Stimulated activated memory B cell treated with anti-CD40 and anti-IgM and Interleukin-4, amounts not matched to agents 10 μg/mL and 1 μg/mL and 100 μg/mL, for 72 hours (primary cell): ENCODE data around the gene PTPRM.

Source experiments
- ATAC-seq: fragments of 150-1000 bp; cut with Tn5 transposase; 2 replicates; pipeline ENCODE4 v1.10.0; 2021
- H3K27ac Mint-ChIP-seq: one replicate; pipeline ENCODE4 v1.8.0; 2022; ENCODE audit warnings: mild to moderate bottlenecking, mixed read lengths
- H3K27me3 Mint-ChIP-seq: one replicate; pipeline ENCODE4 v1.8.0; 2022; ENCODE audit warnings: mixed read lengths
- H3K36me3 Mint-ChIP-seq: one replicate; pipeline ENCODE4 v1.8.0; 2022; ENCODE audit warnings: mixed read lengths
- H3K4me1 Mint-ChIP-seq: one replicate; pipeline ENCODE4 v1.8.0; 2022; ENCODE audit warnings: mixed read lengths
- H3K4me3 Mint-ChIP-seq: one replicate; pipeline ENCODE4 v1.8.0; 2022; ENCODE audit warnings: mild to moderate bottlenecking, moderate library complexity, mixed read lengths
- H3K9me3 Mint-ChIP-seq: one replicate; pipeline ENCODE4 v1.8.0; 2022; ENCODE audit warnings: mixed read lengths

The PTPRM gene

DNA sequence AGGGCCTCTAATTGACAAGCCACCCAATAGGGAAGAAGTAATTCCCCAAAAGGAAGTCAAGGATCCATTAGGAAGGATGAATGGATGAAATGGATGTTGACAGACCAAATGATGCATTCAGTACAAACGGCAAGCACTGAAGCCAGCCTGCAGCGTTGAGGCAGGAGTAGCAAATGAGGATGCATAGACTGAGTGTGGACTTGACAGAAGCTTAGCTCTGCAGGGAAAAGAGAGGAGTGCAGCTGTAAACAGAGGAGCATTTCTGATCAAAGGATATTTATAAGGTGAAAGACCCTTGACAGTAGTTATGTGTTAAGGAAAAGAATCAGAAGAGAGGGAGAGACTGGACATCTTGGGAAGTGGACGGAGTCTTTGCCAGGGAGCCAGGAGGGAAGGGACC is 788.9 kb downstream of the PTPRM start:
- Mint-ChIP-seq H3K4me3 (no peak overlapping the region), H3K4me1 (no peaks in the 10 kb centered on the region), H3K36me3 (no peaks in the 10 kb centered on the region), H3K27ac (no peak overlapping the region), H3K27me3 (peaks cover 16% of the 10 kb centered on the region), H3K9me3 (no peaks in the 10 kb centered on the region)
- ATAC-seq, result no peak

GRCh38 chr18:8357320-8357719 is 790.2 kb downstream of the PTPRM start:
- no peak for ATAC-seq
- no peak overlapping the region for H3K27ac Mint-ChIP-seq
- no peaks in the 10 kb centered on the region for H3K9me3 Mint-ChIP-seq
- no peak overlapping the region for H3K4me3 Mint-ChIP-seq
- H3K27me3 Mint-ChIP-seq, result peaks cover 20% of the 10 kb centered on the region
- no peaks in the 10 kb centered on the region for H3K36me3 Mint-ChIP-seq
- no peaks in the 10 kb centered on the region for H3K4me1 Mint-ChIP-seq

DNA sequence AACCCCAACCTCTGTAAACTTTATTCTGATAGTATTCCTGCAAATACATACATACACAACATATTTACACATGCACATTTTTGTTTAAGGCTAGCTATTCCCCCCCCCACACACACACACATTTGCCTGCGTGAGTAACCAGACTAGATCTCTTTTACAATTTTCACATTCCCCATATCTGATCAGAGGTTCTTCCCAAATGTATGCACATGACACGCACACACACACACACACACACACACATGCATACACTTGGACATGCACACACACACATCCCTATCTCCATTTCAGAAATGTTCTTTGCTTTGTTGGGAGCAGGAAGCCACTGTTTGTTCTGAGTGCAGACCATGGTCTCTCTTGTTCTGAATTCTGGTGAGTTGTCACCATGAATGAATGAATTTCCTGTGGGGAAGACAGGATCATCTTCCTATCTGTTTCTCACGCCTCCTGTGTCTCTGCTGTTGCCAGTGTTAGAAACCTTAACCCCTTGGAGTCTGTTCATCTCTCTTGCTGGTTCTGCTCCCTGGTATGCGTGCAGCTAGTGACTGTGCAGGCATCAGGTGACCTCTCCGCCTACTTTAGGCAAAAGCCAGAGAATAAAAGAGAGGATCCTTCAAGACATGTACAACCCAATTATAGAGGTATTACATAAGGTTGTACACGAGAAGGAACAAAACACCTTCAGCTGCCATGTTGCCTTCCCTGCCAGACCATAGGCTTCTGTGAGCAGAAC is 791.1 kb downstream of the PTPRM start:
- H3K9me3 Mint-ChIP-seq, result no peaks in the 10 kb centered on the region
- no peak overlapping the region for H3K4me3 Mint-ChIP-seq
- no peaks in the 10 kb centered on the region for H3K36me3 Mint-ChIP-seq
- ATAC-seq, result no peak
- H3K27ac Mint-ChIP-seq, result no peak overlapping the region
- no peaks in the 10 kb centered on the region for H3K4me1 Mint-ChIP-seq
- peaks cover 22% of the 10 kb centered on the region for H3K27me3 Mint-ChIP-seq

DNA sequence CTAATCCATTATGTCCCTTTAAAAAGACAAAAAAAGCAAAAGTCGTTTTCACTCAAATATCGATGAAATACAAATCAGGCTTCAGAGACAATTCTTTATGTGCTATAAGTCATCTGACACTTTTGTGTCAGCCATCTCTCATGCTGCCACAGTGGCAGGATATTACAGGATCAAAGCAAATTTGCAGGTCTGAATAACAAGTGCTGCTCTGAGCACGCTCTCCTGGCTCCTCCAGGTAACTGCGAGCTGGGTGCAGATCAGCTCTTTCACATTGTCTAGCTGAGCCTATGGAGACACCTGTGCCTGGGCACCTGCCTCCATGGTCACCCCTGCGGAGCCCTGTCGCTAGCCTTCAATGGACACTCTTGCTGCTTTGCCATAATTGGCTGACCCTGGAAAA is 792.0 kb downstream of the PTPRM start:
- ATAC-seq, result no peak
- H3K9me3 Mint-ChIP-seq, result no peaks in the 10 kb centered on the region
- H3K27ac Mint-ChIP-seq, result no peak overlapping the region
- peaks cover 20% of the 10 kb centered on the region for H3K27me3 Mint-ChIP-seq
- no peak overlapping the region for H3K4me3 Mint-ChIP-seq
- no peaks in the 10 kb centered on the region for H3K4me1 Mint-ChIP-seq
- no peaks in the 10 kb centered on the region for H3K36me3 Mint-ChIP-seq

GRCh38 chr18:8359481-8359880 is 792.4 kb downstream of the PTPRM start:
- ATAC-seq, result peak; percentile 17
- Mint-ChIP-seq H3K4me1 (no peaks in the 10 kb centered on the region), H3K36me3 (no peaks in the 10 kb centered on the region), H3K27me3 (peaks cover 19% of the 10 kb centered on the region), H3K4me3 (no peak overlapping the region), H3K9me3 (no peaks in the 10 kb centered on the region), H3K27ac (no peak overlapping the region)

- peaks cover 37% of the 10 kb centered on the region for H3K27me3 Mint-ChIP-seq
- ATAC-seq, result no peak
- no peak overlapping the region for H3K4me3 Mint-ChIP-seq
- H3K27ac Mint-ChIP-seq, result no peak overlapping the region
- H3K4me1 Mint-ChIP-seq, result peaks cover under 1% of the 10 kb centered on the region
- H3K36me3 Mint-ChIP-seq, result no peaks in the 10 kb centered on the region
- no peaks in the 10 kb centered on the region for H3K9me3 Mint-ChIP-seq
These were observed 794.9 kb downstream of the PTPRM start for GRCh38 chr18:8361941-8362471.

DNA sequence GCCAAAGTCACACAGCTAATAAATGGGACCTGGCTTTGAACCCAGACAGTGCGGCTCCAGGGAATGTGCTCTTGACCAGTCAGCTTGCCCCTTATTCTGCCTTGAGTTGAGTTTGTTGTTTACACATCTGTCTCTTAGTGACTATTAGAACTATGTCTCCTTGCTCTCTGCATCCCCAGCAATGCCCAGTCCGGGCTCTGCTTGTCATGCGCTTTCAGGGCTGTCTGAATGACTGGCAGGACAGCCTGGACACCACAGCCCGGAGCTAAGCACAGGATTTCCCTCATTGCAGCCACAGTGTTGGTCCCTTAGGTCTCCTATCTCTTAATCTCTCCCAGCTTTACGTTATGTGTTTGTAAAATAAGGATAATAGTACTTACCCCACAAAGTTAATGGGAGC is 795.7 kb downstream of the PTPRM start:
- Mint-ChIP-seq H3K36me3 (no peaks in the 10 kb centered on the region), H3K4me1 (peaks cover 4% of the 10 kb centered on the region), H3K9me3 (no peaks in the 10 kb centered on the region), H3K27ac (no peak overlapping the region), H3K4me3 (no peak overlapping the region), H3K27me3 (peaks cover 45% of the 10 kb centered on the region)
- no peak for ATAC-seq

DNA sequence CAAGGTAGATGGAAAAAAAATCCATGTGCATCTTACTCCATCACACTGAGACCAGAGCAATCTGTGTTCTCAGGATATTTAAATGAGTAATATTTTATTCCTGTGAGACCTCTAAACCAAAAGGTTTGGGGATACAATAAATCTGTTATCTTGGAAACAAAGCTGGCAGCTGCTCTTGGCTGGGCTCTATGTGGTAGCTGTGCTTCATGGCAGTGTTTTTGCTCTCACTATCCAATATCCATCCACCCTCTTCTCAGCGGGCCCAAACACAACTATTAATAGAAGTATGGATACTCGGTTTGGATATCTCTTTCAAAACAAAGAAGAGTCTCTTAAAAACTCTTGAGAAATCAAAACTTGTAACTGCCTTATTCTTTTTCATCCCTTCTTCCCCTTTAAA is 797.3 kb downstream of the PTPRM start:
- Mint-ChIP-seq H3K27ac (no peak overlapping the region), H3K36me3 (no peaks in the 10 kb centered on the region), H3K9me3 (no peaks in the 10 kb centered on the region), H3K4me3 (no peak overlapping the region), H3K27me3 (peaks cover 60% of the 10 kb centered on the region), H3K4me1 (peaks cover 4% of the 10 kb centered on the region)
- ATAC-seq, result no peak

DNA sequence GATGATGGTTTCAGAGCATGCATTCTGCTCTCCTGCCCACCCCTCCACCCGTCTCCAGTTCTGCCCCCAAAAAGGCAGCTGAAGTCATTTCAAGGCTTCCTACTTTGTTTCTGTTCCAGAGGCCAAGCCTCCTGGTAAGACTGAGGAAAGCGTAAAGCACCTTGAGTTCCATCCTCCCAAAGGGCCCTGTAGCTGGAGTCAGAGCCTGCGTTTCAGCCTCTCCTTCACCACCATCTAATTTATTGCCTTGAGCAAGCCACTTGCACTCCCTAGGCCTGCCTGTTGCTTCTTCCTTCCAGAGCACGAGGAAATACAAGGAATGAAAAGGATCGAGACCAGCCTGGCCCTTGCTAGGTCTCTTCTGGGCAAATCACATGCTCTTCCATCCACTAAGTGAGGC is 797.9 kb downstream of the PTPRM start:
- H3K4me1 Mint-ChIP-seq, result peaks cover 4% of the 10 kb centered on the region
- H3K9me3 Mint-ChIP-seq, result no peaks in the 10 kb centered on the region
- H3K36me3 Mint-ChIP-seq, result no peaks in the 10 kb centered on the region
- H3K4me3 Mint-ChIP-seq, result no peak overlapping the region
- peaks cover 67% of the 10 kb centered on the region for H3K27me3 Mint-ChIP-seq
- no peak for ATAC-seq
- H3K27ac Mint-ChIP-seq, result no peak overlapping the region

GRCh38 chr18:8365528-8365927 is 798.4 kb downstream of the PTPRM start:
- H3K27me3 Mint-ChIP-seq, result peaks cover 68% of the 10 kb centered on the region
- H3K4me3 Mint-ChIP-seq, result no peak overlapping the region
- H3K36me3 Mint-ChIP-seq, result no peaks in the 10 kb centered on the region
- H3K9me3 Mint-ChIP-seq, result no peaks in the 10 kb centered on the region
- H3K27ac Mint-ChIP-seq, result no peak overlapping the region
- ATAC-seq, result no peak
- peaks cover 4% of the 10 kb centered on the region for H3K4me1 Mint-ChIP-seq

DNA sequence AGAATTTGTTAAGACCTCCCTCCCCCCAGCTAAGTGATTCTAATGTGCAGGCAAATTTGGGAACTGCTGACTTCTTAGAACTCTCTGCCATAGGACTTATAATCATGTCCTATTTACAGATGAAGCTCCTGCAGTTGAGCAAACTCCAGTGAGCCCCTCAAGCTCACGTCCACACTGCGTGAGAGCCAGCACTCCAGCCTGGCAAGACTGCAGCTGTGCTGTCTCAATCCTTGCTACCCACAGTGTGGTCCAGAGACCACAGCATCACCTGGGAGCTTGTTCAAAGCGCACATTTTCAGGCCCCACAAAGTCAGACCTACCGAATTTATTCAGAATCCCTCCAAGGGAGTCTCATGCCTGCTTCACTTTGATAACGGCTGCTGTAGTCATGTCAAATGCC is 799.0 kb downstream of the PTPRM start:
- H3K9me3 Mint-ChIP-seq, result no peaks in the 10 kb centered on the region
- peaks cover 4% of the 10 kb centered on the region for H3K4me1 Mint-ChIP-seq
- H3K27me3 Mint-ChIP-seq, result peaks cover 68% of the 10 kb centered on the region
- no peak overlapping the region for H3K27ac Mint-ChIP-seq
- H3K4me3 Mint-ChIP-seq, result no peak overlapping the region
- no peaks in the 10 kb centered on the region for H3K36me3 Mint-ChIP-seq
- no peak for ATAC-seq

GRCh38 chr18:8366656-8367055 is 799.5 kb downstream of the PTPRM start:
- no peak for ATAC-seq

DNA sequence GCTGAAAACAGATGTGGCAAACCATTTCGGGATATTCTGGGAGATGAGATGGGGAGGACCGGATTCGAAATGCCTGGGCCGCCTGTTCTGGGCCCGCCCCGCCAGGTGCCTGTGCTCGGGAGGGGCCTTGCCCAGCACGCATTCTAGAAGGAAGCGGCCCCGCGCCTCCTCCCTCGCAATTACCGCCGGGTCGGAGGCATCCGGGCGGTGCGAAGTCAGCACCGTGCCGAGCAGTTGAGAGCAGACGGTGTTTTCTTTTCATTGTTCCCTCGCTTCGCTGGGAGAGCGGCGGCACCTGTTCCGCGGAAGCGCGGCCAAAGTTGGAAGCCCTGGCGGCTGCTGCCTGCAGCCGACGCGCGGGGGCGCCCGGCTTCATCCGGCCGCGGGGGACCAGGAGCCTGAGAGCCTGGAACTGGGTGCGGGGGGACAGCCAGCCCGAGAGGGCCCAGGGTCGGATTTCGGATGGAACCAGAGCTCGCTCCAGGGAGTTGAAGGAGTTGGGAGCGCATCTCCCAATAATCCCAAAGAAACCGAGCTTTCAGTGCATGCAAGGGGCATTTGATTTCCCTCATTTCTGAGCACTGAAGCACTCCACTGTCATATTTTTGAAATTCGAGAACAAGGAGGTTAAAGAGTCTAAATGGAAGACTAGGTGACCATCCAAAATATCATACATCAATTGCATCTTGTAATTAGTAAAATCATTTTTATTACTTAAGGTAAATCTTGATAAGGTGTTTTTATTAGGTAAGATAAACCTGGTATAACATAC is 800.3 kb downstream of the PTPRM start:
- no peak for ATAC-seq
- Mint-ChIP-seq H3K27ac (no peak overlapping the region), H3K4me1 (peaks cover 4% of the 10 kb centered on the region), H3K9me3 (no peaks in the 10 kb centered on the region), H3K36me3 (no peaks in the 10 kb centered on the region), H3K4me3 (peak overlapping the region; percentile 28), H3K27me3 (peaks cover 63% of the 10 kb centered on the region)

More at GRCh38 chr18:8366656-8367055, 799.5 kb downstream of the PTPRM start:
- H3K27ac Mint-ChIP-seq, result no peak overlapping the region
- no peaks in the 10 kb centered on the region for H3K9me3 Mint-ChIP-seq
- peaks cover 4% of the 10 kb centered on the region for H3K4me1 Mint-ChIP-seq
- peaks cover 68% of the 10 kb centered on the region for H3K27me3 Mint-ChIP-seq
- no peaks in the 10 kb centered on the region for H3K36me3 Mint-ChIP-seq
- H3K4me3 Mint-ChIP-seq, result no peak overlapping the region

- Mint-ChIP-seq H3K36me3 (no peaks in the 10 kb centered on the region), H3K9me3 (no peaks in the 10 kb centered on the region), H3K27ac (no peak overlapping the region), H3K27me3 (peaks cover 52% of the 10 kb centered on the region), H3K4me3 (no peak overlapping the region), H3K4me1 (peaks cover 4% of the 10 kb centered on the region)
- no peak for ATAC-seq
These were observed 801.5 kb downstream of the PTPRM start for GRCh38 chr18:8368512-8369217.

DNA sequence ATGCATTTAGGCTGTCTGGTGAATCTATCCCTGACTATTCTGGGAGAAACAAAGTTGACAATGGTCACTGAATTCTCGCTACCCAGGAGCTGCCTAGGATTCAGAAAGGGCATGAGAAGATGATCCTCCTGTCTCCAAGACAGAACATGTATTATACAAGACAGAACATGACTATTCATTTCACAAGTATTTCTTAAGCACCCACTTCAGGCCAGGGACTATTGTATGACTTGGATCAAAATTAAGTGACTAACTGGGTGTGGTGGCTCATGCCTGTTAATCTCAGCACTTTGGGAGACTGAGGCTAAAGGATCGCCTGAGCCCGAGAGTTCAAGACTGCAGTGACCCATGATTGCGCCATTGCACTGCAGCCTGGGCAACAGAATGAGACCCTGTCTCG is 806.4 kb downstream of the PTPRM start:
- H3K36me3 Mint-ChIP-seq, result no peaks in the 10 kb centered on the region
- ATAC-seq, result no peak
- H3K4me1 Mint-ChIP-seq, result no peaks in the 10 kb centered on the region
- no peak overlapping the region for H3K27ac Mint-ChIP-seq
- H3K9me3 Mint-ChIP-seq, result no peaks in the 10 kb centered on the region
- no peak overlapping the region for H3K4me3 Mint-ChIP-seq
- H3K27me3 Mint-ChIP-seq, result peaks cover 26% of the 10 kb centered on the region
